Measurements from ENCODE around the gene PRR30.

The PRR30 gene

DNA sequence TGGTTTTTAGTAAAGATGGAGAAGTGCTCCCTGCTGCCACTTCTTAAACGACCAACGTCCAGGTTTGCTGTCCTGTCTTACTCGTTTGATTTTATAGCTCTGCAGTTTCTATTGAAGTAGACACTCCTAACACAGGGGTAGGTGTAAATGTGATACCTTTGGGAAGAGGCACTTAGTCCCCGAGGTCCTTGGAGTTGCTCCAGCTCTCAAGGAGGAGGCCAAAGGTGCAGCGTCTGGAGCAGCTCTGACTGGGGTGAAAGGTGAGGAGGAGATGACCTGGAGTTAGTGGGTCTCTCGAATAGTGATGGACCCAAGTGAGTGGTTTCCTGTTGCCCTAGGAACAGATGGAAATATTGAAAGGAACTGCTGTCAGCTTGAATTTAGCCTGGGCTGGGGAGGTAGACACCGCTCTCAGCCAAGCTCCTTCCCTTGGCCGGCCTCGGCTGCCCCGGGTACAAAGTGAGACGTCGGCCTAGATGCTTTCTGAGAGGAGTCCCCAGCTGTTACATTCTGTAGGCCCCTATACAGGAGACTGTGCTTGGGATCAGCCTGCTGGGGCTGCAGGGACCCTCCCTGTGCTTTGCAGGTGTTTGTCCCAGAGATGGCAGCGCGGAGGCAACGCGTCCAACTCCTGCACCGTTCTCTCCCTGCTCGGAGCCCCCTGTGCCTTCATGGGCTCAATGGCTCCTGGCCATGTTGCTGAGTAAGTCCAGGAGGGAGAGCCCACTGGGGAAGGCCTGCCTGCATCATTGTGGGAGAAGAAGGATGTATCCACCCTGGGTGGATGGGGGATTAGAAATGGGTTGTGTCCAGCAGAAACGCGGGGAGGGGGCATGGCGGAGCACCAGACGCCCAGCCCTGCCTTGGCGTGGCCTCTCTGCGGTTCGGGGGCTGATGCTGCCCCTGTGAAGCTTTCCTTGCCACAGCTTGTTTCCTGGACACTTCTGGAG lies 47.2 kb downstream of the PRR30 start:
- DNase-seq (ENCODE audit: low read depth), result no peak

GRCh38 chr2:27089111-27089954 lies 49.9 kb downstream of the PRR30 start:
- TF ChIP-seq CTCF (IDR thresholded peaks at IDR 0.05; ENCODE audit: insufficient read depth, low read depth, low read length, missing control alignments), result no peak
- H3K4me3 ChIP-seq (ENCODE audit: low read length), result no peak overlapping the region
- no peak for DNase-seq (ENCODE audit: low read depth)

More for the DNA sequence above, 47.2 kb downstream of the PRR30 start:
- TF ChIP-seq CTCF (IDR thresholded peaks at IDR 0.05; ENCODE audit: insufficient read depth, low read depth, low read length, missing control alignments), result no peak
- H3K4me3 ChIP-seq (ENCODE audit: low read length), result no peak overlapping the region

DNA sequence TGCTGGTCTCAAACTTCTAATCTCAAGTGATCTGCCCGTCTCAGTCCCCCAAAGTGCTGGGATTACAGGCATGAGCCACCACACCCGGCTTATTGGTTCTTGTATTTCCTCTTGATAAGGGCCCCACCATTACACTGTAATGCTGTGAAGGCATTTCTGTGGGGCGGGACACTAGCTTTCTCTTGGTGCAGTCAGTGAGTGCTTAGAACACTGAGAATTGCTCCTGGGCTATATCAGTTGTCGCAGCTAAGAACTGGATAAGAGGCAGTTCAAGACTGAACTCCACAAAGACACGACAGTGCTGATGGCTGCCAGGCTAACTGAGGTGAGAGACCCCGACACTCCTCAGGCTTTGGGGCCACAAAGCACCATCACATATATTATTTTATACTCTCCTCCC lies 50.6 kb downstream of the PRR30 start:
- DNase-seq (ENCODE audit: low read depth), result no peak
- H3K4me3 ChIP-seq (ENCODE audit: low read length), result no peak overlapping the region
- TF ChIP-seq CTCF (IDR thresholded peaks at IDR 0.05; ENCODE audit: insufficient read depth, low read depth, low read length, missing control alignments), result no peak

DNA sequence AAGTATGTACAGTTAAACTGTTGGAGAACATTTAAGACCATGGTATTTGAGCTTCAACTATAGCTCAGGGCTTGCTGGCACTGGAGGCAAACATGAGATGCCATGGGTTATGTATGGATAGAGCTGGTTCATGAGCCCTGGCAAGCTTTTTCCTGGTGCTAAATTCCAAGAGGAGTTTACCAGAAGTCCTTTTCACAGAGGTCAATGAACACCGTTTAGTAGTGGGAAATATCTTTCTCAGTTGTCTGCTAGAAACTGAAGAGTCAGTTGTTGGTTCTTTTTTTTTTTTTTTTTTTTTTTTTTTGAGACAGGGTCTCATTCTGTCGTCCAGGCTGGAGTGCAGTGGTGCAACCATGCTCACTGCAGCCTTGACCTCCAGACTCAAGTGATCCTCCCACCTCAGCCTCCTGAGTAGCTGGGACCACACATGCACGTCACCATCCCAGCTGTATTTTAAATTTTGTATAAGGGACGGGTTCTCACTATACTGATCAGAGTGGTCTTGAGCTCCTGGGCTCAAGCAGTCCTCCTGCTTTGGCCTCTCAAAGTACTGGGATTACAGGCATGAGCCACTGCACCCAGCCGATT lies 51.3 kb downstream of the PRR30 start:
- no peak for TF ChIP-seq CTCF (IDR thresholded peaks at IDR 0.05; ENCODE audit: insufficient read depth, low read depth, low read length, missing control alignments)
- no peak overlapping the region for H3K4me3 ChIP-seq (ENCODE audit: low read length)
- DNase-seq (ENCODE audit: low read depth), result no peak
